H1 (cell line): ENCODE data around the gene RAB26. TPM values are rescaled to one million over a fixed set of nuclear protein-coding genes. Genes with fewer than 3 reads are reported as not detected.

Experiments used
- CTCF ChIA-PET: fragments of 300-600 bp; sonication (Branson Sonifier 250); formaldehyde crosslinking; loops from one replicate; lab custom pipeline; 2021; ENCODE audit not compliant: partially characterized antibody; lab: Charles Lee
- POLR2A ChIA-PET: fragments of 300-600 bp; sonication (Branson Sonifier 250); formaldehyde crosslinking; loops from one replicate; lab custom pipeline; 2021; ENCODE audit warnings: inconsistent platforms; ENCODE audit not compliant: partially characterized antibody; lab: Charles Lee
- DNase-seq, 2 experiments: peaks; one replicate each; pipeline versions ENCODE4 v3.0.0 to v3.0.0-alpha.2; 2010 to 2022; ENCODE audit warnings: low spot score in 2 of 2, low read depth in 1 of 2, mixed read lengths in 1 of 2
- FAIRE-seq: peaks from 2 replicates; lab custom pipeline; 2011; peaks lifted over from hg19 to GRCh38; lab: Jason Lieb, UNC
- H2AFZ ChIP-seq: 2 replicates; pipeline ENCODE4 v1.8.1; 2012; ENCODE audit warnings: low read length, inconsistent platforms
- H2AK5ac ChIP-seq: 2 replicates; pipeline ENCODE4 v1.6.1; 2013; ENCODE audit warnings: low read depth, low read length
- H2BK120ac ChIP-seq: replicated peaks from 2 replicates; pipeline ENCODE3; 2013; ENCODE audit warnings: low read depth, low read length, inconsistent platforms
- H2BK12ac ChIP-seq: 2 replicates; pipeline ENCODE4 v1.6.1; 2013; ENCODE audit warnings: low read depth, low read length
- H2BK15ac ChIP-seq: 2 replicates; pipeline ENCODE4 v1.6.1; 2013; ENCODE audit warnings: low read length
- H2BK20ac ChIP-seq: 2 replicates; pipeline ENCODE4 v1.6.1; 2013; ENCODE audit warnings: low read length
- H2BK5ac ChIP-seq: 2 replicates; pipeline ENCODE4 v1.6.1; 2013; ENCODE audit warnings: low read depth, low read length
- H3K14ac ChIP-seq: 2 replicates; pipeline ENCODE4 v1.6.1; 2013; ENCODE audit warnings: inconsistent platforms; ENCODE audit not compliant: insufficient read length
- H3K18ac ChIP-seq: 2 replicates; pipeline ENCODE4 v1.6.1; 2013; ENCODE audit warnings: low read length; ENCODE audit errors: extremely low read depth
- H3K23ac ChIP-seq: 2 replicates; pipeline ENCODE4 v1.6.1; 2013; ENCODE audit warnings: inconsistent platforms; ENCODE audit not compliant: insufficient read length
- H3K23me2 ChIP-seq: 2 replicates; pipeline ENCODE4 v1.6.1; 2013; ENCODE audit warnings: low read depth, low read length
- H3K27ac ChIP-seq: 2 replicates; pipeline ENCODE4 v1.6.1; 2011; ENCODE audit warnings: low read depth, low read length, inconsistent platforms
- H3K27me3 ChIP-seq, 4 experiments: replicated peaks in 1 of 4; 1 replicate in 1 of 4; 2 replicates in 3 of 4; pipeline versions ENCODE4 v1.6.1 to v1.8.1; 2011 to 2013; ENCODE audit warnings: low read length in 3 of 4, mild to moderate bottlenecking in 3 of 4, inconsistent platforms in 2 of 4, mixed read lengths in 2 of 4, moderate library complexity in 1 of 4; ENCODE audit not compliant: control insufficient read depth in 3 of 4, insufficient read depth in 3 of 4; ENCODE audit errors: extremely low read depth in 1 of 4
- H3K36me3 ChIP-seq, 4 experiments: 2 replicates each; pipeline versions ENCODE4 v1.6.1 to v1.8.1; 2011 to 2013; ENCODE audit warnings: mild to moderate bottlenecking in 4 of 4, low read length in 3 of 4, moderate library complexity in 2 of 4, control low read depth in 1 of 4, inconsistent platforms in 1 of 4; ENCODE audit not compliant: insufficient read depth in 4 of 4, control insufficient read depth in 2 of 4
- H3K4ac ChIP-seq: replicated peaks from 2 replicates; pipeline ENCODE3; 2013; ENCODE audit warnings: low read length, low read depth, mixed read lengths, inconsistent platforms; ENCODE audit not compliant: insufficient read length
- H3K4me1 ChIP-seq, 4 experiments: replicated peaks in 1 of 4; 1 replicate in 1 of 4; 2 replicates in 3 of 4; pipeline versions ENCODE4 v1.6.1 to v1.8.1; 2011 to 2013; ENCODE audit warnings: low read length in 3 of 4, inconsistent platforms in 2 of 4, mixed read lengths in 1 of 4; ENCODE audit not compliant: insufficient read depth in 4 of 4, control insufficient read depth in 3 of 4
- H3K4me2 ChIP-seq, 2 experiments: 2 replicates each; pipeline versions ENCODE4 v1.6.1 to v1.8.1; 2011 to 2013; ENCODE audit warnings: low read depth in 2 of 2, low read length in 2 of 2, control low read depth in 1 of 2, inconsistent platforms in 1 of 2, mild to moderate bottlenecking in 1 of 2; ENCODE audit not compliant: insufficient read depth in 1 of 2
- H3K4me3 ChIP-seq, 4 experiments: fragments of 200-600, 300-600 bp in 1 of 4; sonication (generic), shearing (Covaris generic), sonication (Bioruptor Twin) in 1 of 4; 2 replicates each; pipeline versions ENCODE4 v1.5.1 to v1.8.1; 2011 to 2016; ENCODE audit warnings: low read length in 4 of 4, low read depth in 3 of 4, control low read depth in 2 of 4, inconsistent platforms in 2 of 4, mild to moderate bottlenecking in 2 of 4, mixed read lengths in 1 of 4, moderate library complexity in 1 of 4; ENCODE audit not compliant: insufficient read depth in 2 of 4; ENCODE audit errors: extremely low read depth in 1 of 4
- H3K56ac ChIP-seq: replicated peaks from 2 replicates; pipeline ENCODE3; 2013; ENCODE audit warnings: low read depth, mild to moderate bottlenecking, mixed read lengths, low read length, inconsistent platforms; ENCODE audit not compliant: insufficient read length
- H3K79me1 ChIP-seq: 2 replicates; pipeline ENCODE4 v1.6.1; 2013; ENCODE audit warnings: low read depth, low read length, control low read depth
- H3K79me2 ChIP-seq, 2 experiments: 2 replicates each; pipeline versions ENCODE4 v1.6.1 to v1.8.1; 2012 to 2013; ENCODE audit warnings: low read length in 2 of 2, mild to moderate bottlenecking in 2 of 2, inconsistent platforms in 1 of 2; ENCODE audit not compliant: insufficient read depth in 2 of 2, control insufficient read depth in 1 of 2
- H3K9ac ChIP-seq, 4 experiments: replicated peaks in 1 of 4; 1 replicate in 1 of 4; 2 replicates in 3 of 4; pipeline versions ENCODE4 v1.6.1 to v1.8.1; 2011 to 2013; ENCODE audit warnings: low read depth in 3 of 4, low read length in 3 of 4, control low read depth in 2 of 4, mild to moderate bottlenecking in 2 of 4, moderate library complexity in 2 of 4, inconsistent platforms in 1 of 4; ENCODE audit errors: extremely low read depth in 1 of 4
- H3K9me3 ChIP-seq, 2 experiments: 2 replicates each; pipeline versions ENCODE4 v1.6.1 to v1.8.1; 2012 to 2013; ENCODE audit warnings: mild to moderate bottlenecking in 2 of 2, moderate library complexity in 2 of 2, control low read depth in 1 of 2, inconsistent platforms in 1 of 2, low read depth in 1 of 2, low read length in 1 of 2, mixed read lengths in 1 of 2; ENCODE audit not compliant: insufficient read depth in 2 of 2
- H4K20me1 ChIP-seq, 2 experiments: replicated peaks in 1 of 2; 2 replicates each; pipeline versions ENCODE3 to v1.8.1; 2011 to 2013; ENCODE audit warnings: inconsistent platforms in 2 of 2, low read length in 2 of 2, mild to moderate bottlenecking in 1 of 2; ENCODE audit not compliant: insufficient read depth in 2 of 2, control insufficient read depth in 1 of 2
- H4K5ac ChIP-seq: 2 replicates; pipeline ENCODE4 v1.6.1; 2013; ENCODE audit warnings: low read length, low read depth, mixed read lengths, inconsistent platforms; ENCODE audit not compliant: insufficient read length
- H4K8ac ChIP-seq: 2 replicates; pipeline ENCODE4 v1.8.0; 2013; ENCODE audit warnings: mild to moderate bottlenecking, moderate library complexity, low read length, inconsistent platforms; ENCODE audit not compliant: insufficient read depth; ENCODE audit errors: extremely low read depth
- H4K91ac ChIP-seq: replicated peaks from 2 replicates; pipeline ENCODE3; 2013; ENCODE audit warnings: low read length, mixed read lengths, inconsistent platforms; ENCODE audit not compliant: insufficient read length
- ASH2L ChIP-seq: fragments of 200-600, 300-600 bp; sonication (generic); IDR thresholded peaks from one replicate; pipeline ENCODE4 v1.7.1; 2017; ENCODE audit warnings: low read length
- BACH1 ChIP-seq: IDR thresholded peaks from 2 replicates; pipeline ENCODE4 v1.6.1; 2012; ENCODE audit warnings: low read length, improper control_type of control experiment
- CEBPB ChIP-seq: IDR thresholded peaks from 2 replicates; pipeline ENCODE4 v1.6.1; 2012; ENCODE audit warnings: low read depth, low read length
- GABPA ChIP-seq: IDR thresholded peaks from 2 replicates; pipeline ENCODE4 v1.6.1; 2011; ENCODE audit warnings: mild to moderate bottlenecking, low read length, moderate library complexity, borderline replicate concordance; ENCODE audit not compliant: insufficient read depth
- HDAC2 ChIP-seq, 2 experiments: fragments of 300-600 bp in 1 of 2; sonication (generic) in 1 of 2; IDR thresholded peaks; 2 replicates each; pipeline ENCODE4 v1.6.1; 2011 to 2012; ENCODE audit warnings: low read depth in 2 of 2, low read length in 2 of 2, mild to moderate bottlenecking in 2 of 2, moderate library complexity in 2 of 2, borderline replicate concordance in 1 of 2, inconsistent platforms in 1 of 2
- PHF8 ChIP-seq: fragments of 200-600 bp; sonication (generic); conservative IDR thresholded peaks from 2 replicates; pipeline ENCODE4 v1.7.1; 2012; ENCODE audit warnings: low read depth, mild to moderate bottlenecking, inconsistent platforms, low read length, moderate library complexity
- POLR2AphosphoS5 ChIP-seq: IDR thresholded peaks from 2 replicates; pipeline ENCODE4 v1.6.1; 2011; ENCODE audit warnings: low read depth, low read length
- SIN3A ChIP-seq, 2 experiments: IDR thresholded peaks in 1 of 2; conservative IDR thresholded peaks in 1 of 2; 2 replicates each; pipeline ENCODE4 v1.6.1; 2011 to 2012; ENCODE audit warnings: low read length in 2 of 2, improper control_type of control experiment in 1 of 2, low read depth in 1 of 2, mild to moderate bottlenecking in 1 of 2
- TAF7 ChIP-seq: optimal IDR thresholded peaks from 2 replicates; pipeline ENCODE3; 2011; ENCODE audit warnings: low read depth, mild to moderate bottlenecking, inconsistent platforms, low read length, moderate library complexity, borderline replicate concordance
- TEAD4 ChIP-seq: IDR thresholded peaks from 2 replicates; pipeline ENCODE4 v1.6.1; 2012; ENCODE audit warnings: low read depth, low read length, inconsistent platforms, mixed read lengths
- WGBS, 2 experiments: shearing (Covaris generic) in 1 of 2; methylation state at CpG; one replicate each; pipeline versions ENCODE4 v1.1.6 to v1.1.7; 2013 to 2015; ENCODE audit warnings: low lambda C conversion rate in 2 of 2, mixed read lengths in 2 of 2, inconsistent platforms in 1 of 2, low coverage in 1 of 2, missing lambda C conversion rate in 1 of 2; ENCODE audit not compliant: insufficient replicate concordance in 2 of 2, insufficient coverage in 1 of 2, insufficient read length in 1 of 2; ENCODE audit errors: extremely low coverage in 1 of 2, missing lambda C conversion rate in 1 of 2; 5-methylcytosine and 5-hydroxymethylcytosine counted together
- polyA plus RNA-seq, 7 experiments: library from polyadenylated mRNA; depleted of rRNA in 3 of 7; stranded (reverse) in 5 of 7; unstranded in 2 of 7; fragments of >200 nt in 5 of 7; fragments of 200-250 nt in 2 of 7; gene quantifications; 1 replicate in 5 of 7; 2 replicates in 1 of 7; 4 replicates in 1 of 7; pipeline versions ENCODE4 v1.2.1 to v1.2.3, GENCODE V29; 2011 to 2013; ENCODE audit warnings: missing spikeins in 2 of 7, mixed read lengths in 2 of 7
- total RNA-seq: library from RNA; stranded (reverse); fragmentation: NEBNext Ultra II Directional; extraction: Animal tissue kit (Norgen Biotek cat#: 25700); gene quantifications from 2 replicates; pipeline ENCODE4 v1.2.1, GENCODE V29; 2021

Gene RAB26
- total and polyA plus RNA-seq, 2 of the 8 experiments (the other 6 are each of a cell fraction or from before 2014, with no cell fraction given), result 4.3 to 5.4 TPM

DNA sequence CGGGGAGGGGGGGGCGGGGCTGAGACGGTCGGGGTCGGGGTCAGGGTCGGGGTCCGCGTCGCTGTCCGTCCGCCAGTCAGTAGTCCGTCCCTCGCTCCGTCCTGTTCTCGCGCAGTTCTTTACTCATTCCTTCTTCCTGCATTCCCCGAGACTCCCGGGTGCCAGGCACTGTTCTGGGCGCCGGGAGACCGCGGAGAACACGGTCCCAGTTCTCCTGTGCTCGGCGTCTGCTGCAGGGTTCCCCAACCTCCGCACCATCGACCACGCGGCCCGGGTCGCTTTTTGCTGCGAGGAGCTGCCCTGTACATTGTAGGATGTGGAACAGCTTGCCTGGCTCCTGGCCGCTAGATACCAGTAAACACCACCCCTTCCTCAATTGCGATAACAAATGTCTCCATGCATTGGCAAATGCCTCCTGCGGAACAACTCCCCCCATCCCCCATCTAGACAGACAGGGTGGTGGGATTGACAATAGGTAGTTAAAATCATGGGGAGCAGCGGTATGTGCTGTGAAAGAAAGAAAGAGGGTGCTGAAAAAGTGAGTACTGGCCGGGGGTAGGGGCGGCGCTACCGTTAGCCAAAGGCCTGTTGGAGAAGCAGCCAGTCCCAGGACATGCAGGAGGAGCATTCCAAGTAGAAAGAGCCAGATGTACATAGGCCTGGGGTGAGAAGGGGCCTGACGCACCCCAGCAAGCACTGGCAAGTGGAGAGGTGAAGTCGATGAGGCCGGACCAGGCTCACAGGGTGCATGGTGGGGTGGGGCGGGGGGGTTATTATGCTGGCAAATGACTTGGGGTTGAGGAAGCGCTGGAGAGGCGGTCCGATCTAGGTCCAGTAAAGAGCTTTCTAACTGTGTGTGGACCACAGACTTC lies 7.8 kb downstream of the RAB26 start:
- peaks cover 16% of the 10 kb centered on the region for H3K79me1 ChIP-seq
- peak overlapping the region; percentile 66 for H2BK120ac ChIP-seq
- H2BK15ac ChIP-seq, result 0 out of 2 replicates have a peak overlapping the region, but pooled peaks have one; percentile 81
- CTCF ChIA-PET, result interaction anchor here (0.6 to 3.1 kb wide), 5 partner anchors 16 to 1463 kb away, joined by 3 to 10 read pairs (median 5); no protein-coding TSS in a partner anchor
- peaks cover 38 to 82% of the 10 kb centered on the region in 2 experiments for H3K79me2 ChIP-seq
- H4K5ac ChIP-seq, result peak overlapping the region; percentile 40
- H3K56ac ChIP-seq, result peak overlapping the region; percentile 46
- 5% methylated on average over 31 of the region's 47 CpGs; no CpG with 5 or more reads in 1 of the 2 experiments for WGBS, 2 experiments
- H3K4ac ChIP-seq, result peak overlapping the region; percentile 80
- H3K9ac ChIP-seq, result peak overlapping the region; percentile 42 to 82 (median 77)
- no peaks in the 10 kb centered on the region for H3K27me3 ChIP-seq
- H3K14ac ChIP-seq, result no peak overlapping the region
- H4K8ac ChIP-seq, result peak overlapping the region; percentile 75; the same call in 1 of the 2 replicates
- H2AK5ac ChIP-seq, result peak overlapping the region; percentile 70; the same call in 1 of the 2 replicates
- peaks cover 5 to 35% (median 13%) of the 10 kb centered on the region in 4 experiments; a peak in 7 of 8 replicates for H3K36me3 ChIP-seq
- H3K23ac ChIP-seq, result no peak overlapping the region
- POLR2A ChIA-PET, result interaction anchor here (0.5 to 15.0 kb wide), 78 partner anchors 7 to 945 kb away, joined by 3 to 312 read pairs (median 5); partner anchors contain the start of genes BRICD5, DNASE1L2, E4F1 and ECI1
- H3K18ac ChIP-seq, result peak overlapping the region; percentile 87
- no peak overlapping the region for H2AFZ ChIP-seq
- peaks cover 23% of the 10 kb centered on the region; the same call in 1 of the 2 replicates for H3K23me2 ChIP-seq
- peaks cover 33 to 62% of the 10 kb centered on the region in 2 experiments for H4K20me1 ChIP-seq
- H2BK5ac ChIP-seq, result peak overlapping the region; percentile 81; the same call in 1 of the 2 replicates
- peak overlapping the region; percentile 69 to 100 (median 95) for H3K4me3 ChIP-seq
- peak overlapping the region; percentile 67 to 91 for H3K4me2 ChIP-seq
- no peak overlapping the region for H2BK20ac ChIP-seq
- H3K4me1 ChIP-seq, result peaks cover 0 to 44% (median 31%) of the 10 kb centered on the region in 4 experiments; a peak in 6 of 7 replicates
- H4K91ac ChIP-seq, result peak overlapping the region; percentile 67
- peak overlapping the region; percentile 49; the same call in 1 of the 2 replicates for H3K27ac ChIP-seq
- FAIRE-seq (no peak), DNase-seq (no peak)
- H2BK12ac ChIP-seq, result no peak overlapping the region
- no peaks in the 10 kb centered on the region for H3K9me3 ChIP-seq
- TF ChIP-seq CEBPB, result no peak
- TF ChIP-seq TEAD4, result no peak
- TF ChIP-seq TAF7, result peak; percentile 21
- peak in 1 of 2 experiments; percentile 63; a peak in 2 of 4 replicates for TF ChIP-seq HDAC2 (IDR thresholded peaks at IDR 0.05; ENCODE audit: borderline replicate concordance in 1 of 2, low read depth in 2 of 2, low read length in 2 of 2)
- TF ChIP-seq PHF8, result peak; percentile 25; the same call in 1 of the 2 replicates
- peak; percentile 23 for TF ChIP-seq ASH2L
- no peak for TF ChIP-seq POLR2AphosphoS5
- TF ChIP-seq SIN3A (conservative IDR thresholded peaks at IDR 0.05 in 1 of 2, IDR thresholded peaks at IDR 0.05 in 1 of 2; ENCODE audit: low read depth in 1 of 2, low read length in 2 of 2), result peak; percentile 15 to 70; a peak in 1 of 4 replicates
- no peak for TF ChIP-seq BACH1
- 0 out of 2 replicates have a peak, but pooled peaks have one; percentile 55 for TF ChIP-seq GABPA
